Activated naive CD4-positive, alpha-beta T cell treated with anti-CD3 and anti-CD28 coated beads, Interleukin-2, amount 50 U/mL, for 24 hours (primary cell): ENCODE results near the gene LRMDA.

ENCODE experiments used
- H3K27ac Mint-ChIP-seq: one replicate; pipeline ENCODE4 v1.8.0; 2021; ENCODE audit warnings: mild to moderate bottlenecking, mixed read lengths
- H3K27me3 Mint-ChIP-seq: one replicate; pipeline ENCODE4 v1.8.0; 2021; ENCODE audit warnings: mixed read lengths
- H3K36me3 Mint-ChIP-seq: one replicate; pipeline ENCODE4 v1.8.0; 2021; ENCODE audit warnings: mixed read lengths
- H3K4me1 Mint-ChIP-seq: one replicate; pipeline ENCODE4 v1.8.0; 2021; ENCODE audit warnings: mixed read lengths
- H3K4me3 Mint-ChIP-seq: one replicate; pipeline ENCODE4 v1.8.0; 2021; ENCODE audit warnings: mild to moderate bottlenecking, mixed read lengths
- H3K9me3 Mint-ChIP-seq: one replicate; pipeline ENCODE4 v1.8.0; 2021; ENCODE audit warnings: mixed read lengths

LRMDA gene

GRCh38 chr10:76337641-76338040, 906.2 kb downstream of the LRMDA start:
- H3K9me3 Mint-ChIP-seq = peaks cover 4% of the 10 kb centered on the region
- H3K27ac Mint-ChIP-seq = no peak overlapping the region
- no peaks in the 10 kb centered on the region for H3K4me1 Mint-ChIP-seq
- no peaks in the 10 kb centered on the region for H3K36me3 Mint-ChIP-seq
- no peak overlapping the region for H3K4me3 Mint-ChIP-seq
- peaks cover 2% of the 10 kb centered on the region for H3K27me3 Mint-ChIP-seq

- H3K9me3 Mint-ChIP-seq = peaks cover 4% of the 10 kb centered on the region
- H3K27me3 Mint-ChIP-seq = peaks cover 2% of the 10 kb centered on the region
- no peaks in the 10 kb centered on the region for H3K36me3 Mint-ChIP-seq
- H3K27ac Mint-ChIP-seq = no peak overlapping the region
- H3K4me1 Mint-ChIP-seq = no peaks in the 10 kb centered on the region
- H3K4me3 Mint-ChIP-seq = no peak overlapping the region
These were observed 906.8 kb downstream of the LRMDA start for GRCh38 chr10:76338187-76338586.

GRCh38 chr10:76341740-76342139, 910.3 kb downstream of the LRMDA start:
- no peaks in the 10 kb centered on the region for H3K36me3 Mint-ChIP-seq
- H3K27me3 Mint-ChIP-seq = no peaks in the 10 kb centered on the region
- no peaks in the 10 kb centered on the region for H3K9me3 Mint-ChIP-seq
- H3K4me1 Mint-ChIP-seq = no peaks in the 10 kb centered on the region
- no peak overlapping the region for H3K27ac Mint-ChIP-seq
- H3K4me3 Mint-ChIP-seq = no peak overlapping the region

GRCh38 chr10:76342996-76343395, 911.6 kb downstream of the LRMDA start:
- H3K36me3 Mint-ChIP-seq = no peaks in the 10 kb centered on the region
- no peaks in the 10 kb centered on the region for H3K9me3 Mint-ChIP-seq
- no peak overlapping the region for H3K27ac Mint-ChIP-seq
- H3K4me1 Mint-ChIP-seq = no peaks in the 10 kb centered on the region
- no peak overlapping the region for H3K4me3 Mint-ChIP-seq
- H3K27me3 Mint-ChIP-seq = no peaks in the 10 kb centered on the region

- no peaks in the 10 kb centered on the region for H3K36me3 Mint-ChIP-seq
- H3K4me3 Mint-ChIP-seq = no peak overlapping the region
- H3K27me3 Mint-ChIP-seq = no peaks in the 10 kb centered on the region
- H3K27ac Mint-ChIP-seq = no peak overlapping the region
- no peaks in the 10 kb centered on the region for H3K9me3 Mint-ChIP-seq
- no peaks in the 10 kb centered on the region for H3K4me1 Mint-ChIP-seq
These were observed 916.4 kb downstream of the LRMDA start for GRCh38 chr10:76347832-76348231.

GRCh38 chr10:76350583-76350982, 919.2 kb downstream of the LRMDA start:
- Mint-ChIP-seq H3K9me3 (no peaks in the 10 kb centered on the region), H3K36me3 (no peaks in the 10 kb centered on the region), H3K4me3 (no peak overlapping the region), H3K27ac (no peak overlapping the region), H3K27me3 (no peaks in the 10 kb centered on the region), H3K4me1 (no peaks in the 10 kb centered on the region)

GRCh38 chr10:76352300-76352699, 920.9 kb downstream of the LRMDA start:
- Mint-ChIP-seq H3K27ac (no peak overlapping the region), H3K27me3 (no peaks in the 10 kb centered on the region), H3K4me1 (no peaks in the 10 kb centered on the region), H3K4me3 (no peak overlapping the region), H3K36me3 (no peaks in the 10 kb centered on the region), H3K9me3 (no peaks in the 10 kb centered on the region)

- no peak overlapping the region for H3K4me3 Mint-ChIP-seq
- H3K4me1 Mint-ChIP-seq = no peaks in the 10 kb centered on the region
- H3K9me3 Mint-ChIP-seq = no peaks in the 10 kb centered on the region
- H3K27ac Mint-ChIP-seq = no peak overlapping the region
- no peaks in the 10 kb centered on the region for H3K36me3 Mint-ChIP-seq
- H3K27me3 Mint-ChIP-seq = no peaks in the 10 kb centered on the region
These were observed 921.9 kb downstream of the LRMDA start for GRCh38 chr10:76353237-76353851.

- Mint-ChIP-seq H3K4me3 (no peak overlapping the region), H3K36me3 (no peaks in the 10 kb centered on the region), H3K4me1 (no peaks in the 10 kb centered on the region), H3K27me3 (no peaks in the 10 kb centered on the region), H3K9me3 (no peaks in the 10 kb centered on the region), H3K27ac (no peak overlapping the region)
These were observed 922.9 kb downstream of the LRMDA start for GRCh38 chr10:76354212-76354738.

GRCh38 chr10:76354921-76355320, 923.5 kb downstream of the LRMDA start:
- Mint-ChIP-seq H3K4me3 (no peak overlapping the region), H3K36me3 (no peaks in the 10 kb centered on the region), H3K9me3 (no peaks in the 10 kb centered on the region), H3K27ac (no peak overlapping the region), H3K27me3 (no peaks in the 10 kb centered on the region), H3K4me1 (no peaks in the 10 kb centered on the region)

GRCh38 chr10:76356557-76356956, 925.1 kb downstream of the LRMDA start:
- Mint-ChIP-seq H3K36me3 (no peaks in the 10 kb centered on the region), H3K27ac (no peak overlapping the region), H3K9me3 (no peaks in the 10 kb centered on the region), H3K4me3 (no peak overlapping the region), H3K27me3 (no peaks in the 10 kb centered on the region), H3K4me1 (no peaks in the 10 kb centered on the region)

- Mint-ChIP-seq H3K27me3 (no peaks in the 10 kb centered on the region), H3K4me3 (no peak overlapping the region), H3K9me3 (no peaks in the 10 kb centered on the region), H3K36me3 (no peaks in the 10 kb centered on the region), H3K27ac (no peak overlapping the region), H3K4me1 (no peaks in the 10 kb centered on the region)
These were observed 926.4 kb downstream of the LRMDA start for GRCh38 chr10:76357726-76358415.

- H3K27me3 Mint-ChIP-seq = no peaks in the 10 kb centered on the region
- no peaks in the 10 kb centered on the region for H3K9me3 Mint-ChIP-seq
- H3K36me3 Mint-ChIP-seq = no peaks in the 10 kb centered on the region
- H3K4me1 Mint-ChIP-seq = no peaks in the 10 kb centered on the region
- H3K27ac Mint-ChIP-seq = no peak overlapping the region
- H3K4me3 Mint-ChIP-seq = no peak overlapping the region
These were observed 927.4 kb downstream of the LRMDA start for GRCh38 chr10:76358743-76359395.

- Mint-ChIP-seq H3K4me1 (no peaks in the 10 kb centered on the region), H3K27ac (no peak overlapping the region), H3K27me3 (peaks cover 1% of the 10 kb centered on the region), H3K36me3 (no peaks in the 10 kb centered on the region), H3K4me3 (no peak overlapping the region), H3K9me3 (peaks cover 11% of the 10 kb centered on the region)
These were observed 944.3 kb downstream of the LRMDA start for GRCh38 chr10:76375761-76376160.

GRCh38 chr10:76382381-76382851, 951.0 kb downstream of the LRMDA start:
- Mint-ChIP-seq H3K9me3 (peaks cover 6% of the 10 kb centered on the region), H3K27ac (no peak overlapping the region), H3K4me1 (no peaks in the 10 kb centered on the region), H3K27me3 (peaks cover 1% of the 10 kb centered on the region), H3K36me3 (no peaks in the 10 kb centered on the region), H3K4me3 (no peak overlapping the region)
